GM23338 (cell line): ENCODE measurements around the gene ANKRD27.
"Not testable (repeated sequence)": the region's sequence is repeated elsewhere in the genome, so short reads cannot be mapped to it uniquely, and the experiment has no call there.

Experiments used
- CREB1 ChIP-seq: fragments of 250-450 bp; sonication (Bioruptor Pico); IDR thresholded peaks from 2 replicates; pipeline ENCODE4 v1.5.0; 2020; ENCODE audit warnings: low read depth, mild to moderate bottlenecking, moderate library complexity
- POLR2AphosphoS5 ChIP-seq: IDR thresholded peaks from 2 replicates; pipeline ENCODE4 v1.6.1; 2016; ENCODE audit warnings: antibody characterized with exemption, low read depth
- TF ChIP-seq, protein P1 (sequence below), 2 experiments: fragments of 200-600 bp in 1 of 2; sonication (generic) in 1 of 2; conservative IDR thresholded peaks; 2 replicates each; pipeline versions ENCODE4 v1.5.1 to v1.6.1; 2016 to 2017; ENCODE audit warnings: antibody characterized with exemption in 2 of 2, low read depth in 2 of 2, mild to moderate bottlenecking in 2 of 2, moderate library complexity in 1 of 2

DNA sequence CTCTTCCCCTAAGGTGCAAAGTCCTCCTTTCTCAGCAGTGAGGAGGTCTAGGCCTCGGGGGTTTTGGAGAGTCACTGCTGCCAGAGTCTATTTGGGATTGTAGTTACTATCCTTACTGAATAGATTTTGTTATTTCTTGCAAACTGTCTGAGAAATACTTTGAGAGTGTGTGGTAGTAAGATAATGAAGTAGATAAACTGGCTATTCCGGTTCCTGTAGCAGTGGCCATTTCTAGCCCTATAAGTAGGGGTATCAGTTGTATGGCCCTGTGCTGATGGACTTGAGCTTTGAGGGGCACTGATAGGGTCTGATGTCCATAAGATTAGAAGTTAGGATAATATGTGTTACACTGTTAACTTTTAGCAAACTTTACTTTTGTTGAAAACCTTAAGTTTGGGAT lies 19.3 kb upstream of the ANKRD27 start:
- TF ChIP-seq, protein P1, sequence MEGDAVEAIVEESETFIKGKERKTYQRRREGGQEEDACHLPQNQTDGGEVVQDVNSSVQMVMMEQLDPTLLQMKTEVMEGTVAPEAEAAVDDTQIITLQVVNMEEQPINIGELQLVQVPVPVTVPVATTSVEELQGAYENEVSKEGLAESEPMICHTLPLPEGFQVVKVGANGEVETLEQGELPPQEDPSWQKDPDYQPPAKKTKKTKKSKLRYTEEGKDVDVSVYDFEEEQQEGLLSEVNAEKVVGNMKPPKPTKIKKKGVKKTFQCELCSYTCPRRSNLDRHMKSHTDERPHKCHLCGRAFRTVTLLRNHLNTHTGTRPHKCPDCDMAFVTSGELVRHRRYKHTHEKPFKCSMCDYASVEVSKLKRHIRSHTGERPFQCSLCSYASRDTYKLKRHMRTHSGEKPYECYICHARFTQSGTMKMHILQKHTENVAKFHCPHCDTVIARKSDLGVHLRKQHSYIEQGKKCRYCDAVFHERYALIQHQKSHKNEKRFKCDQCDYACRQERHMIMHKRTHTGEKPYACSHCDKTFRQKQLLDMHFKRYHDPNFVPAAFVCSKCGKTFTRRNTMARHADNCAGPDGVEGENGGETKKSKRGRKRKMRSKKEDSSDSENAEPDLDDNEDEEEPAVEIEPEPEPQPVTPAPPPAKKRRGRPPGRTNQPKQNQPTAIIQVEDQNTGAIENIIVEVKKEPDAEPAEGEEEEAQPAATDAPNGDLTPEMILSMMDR (conservative IDR thresholded peaks at IDR 0.05; ENCODE audit: low read depth in 2 of 2) = not testable (repeated sequence)
- not testable (repeated sequence) for TF ChIP-seq POLR2AphosphoS5; CREB1 (CRISPR knock-in tag)
